AG09309 (cell line): ENCODE measurements around the gene KIF5A.
A peak's percentile ranks its signal among the peaks of the same experiment; 100 is the strongest.

ENCODE experiments used
- DNase-seq: peaks from one replicate; pipeline ENCODE4 v3.0.0-alpha.2; 2010; ENCODE audit warnings: low read depth
- H3K4me3 ChIP-seq: 2 replicates; pipeline ENCODE4 v1.5.1; 2011; ENCODE audit warnings: mild to moderate bottlenecking, low read depth, low read length, moderate library complexity; ENCODE audit not compliant: control insufficient read depth
- CTCF ChIP-seq: IDR thresholded peaks from 2 replicates; pipeline ENCODE4 v1.5.1; 2011; ENCODE audit warnings: mild to moderate bottlenecking, low read depth, low read length, inconsistent platforms; ENCODE audit not compliant: insufficient read depth, control insufficient read depth; ENCODE audit errors: missing control alignments

Gene KIF5A

GRCh38 chr12:57536597-57536942, 13.3 kb upstream of the KIF5A start:
- no peak overlapping the region for H3K4me3 ChIP-seq
- no peak for TF ChIP-seq CTCF
- DNase-seq: no peak

GRCh38 chr12:57539134-57539768, 10.6 kb upstream of the KIF5A start:
- TF ChIP-seq CTCF: no peak
- no peak for DNase-seq

GRCh38 chr12:57541001-57541400, 8.8 kb upstream of the KIF5A start:
- no peak for DNase-seq
- TF ChIP-seq CTCF: no peak
- H3K4me3 ChIP-seq: no peak overlapping the region

More at GRCh38 chr12:57539134-57539768, 10.6 kb upstream of the KIF5A start:
- no peak overlapping the region for H3K4me3 ChIP-seq

GRCh38 chr12:57541717-57542116, 8.1 kb upstream of the KIF5A start:
- no peak overlapping the region for H3K4me3 ChIP-seq
- no peak for DNase-seq
- no peak for TF ChIP-seq CTCF

GRCh38 chr12:57543581-57543980, 6.3 kb upstream of the KIF5A start:
- DNase-seq: no peak
- no peak overlapping the region for H3K4me3 ChIP-seq
- no peak for TF ChIP-seq CTCF

- H3K4me3 ChIP-seq: peak overlapping the region; percentile 71
- no peak for TF ChIP-seq CTCF
- no peak for DNase-seq
Measured at GRCh38 chr12:57545809-57546437, 3.9 kb upstream of the KIF5A start.
